GM12801 (cell line): ENCODE data around the gene CDK3.

ENCODE experiments used
- TF ChIP-seq, protein P1 (sequence below): IDR thresholded peaks from one replicate; pipeline ENCODE4 v1.5.1; 2011; ENCODE audit warnings: control low read depth; ENCODE audit not compliant: insufficient read length; ENCODE audit errors: extremely low read depth

CDK3 gene

DNA sequence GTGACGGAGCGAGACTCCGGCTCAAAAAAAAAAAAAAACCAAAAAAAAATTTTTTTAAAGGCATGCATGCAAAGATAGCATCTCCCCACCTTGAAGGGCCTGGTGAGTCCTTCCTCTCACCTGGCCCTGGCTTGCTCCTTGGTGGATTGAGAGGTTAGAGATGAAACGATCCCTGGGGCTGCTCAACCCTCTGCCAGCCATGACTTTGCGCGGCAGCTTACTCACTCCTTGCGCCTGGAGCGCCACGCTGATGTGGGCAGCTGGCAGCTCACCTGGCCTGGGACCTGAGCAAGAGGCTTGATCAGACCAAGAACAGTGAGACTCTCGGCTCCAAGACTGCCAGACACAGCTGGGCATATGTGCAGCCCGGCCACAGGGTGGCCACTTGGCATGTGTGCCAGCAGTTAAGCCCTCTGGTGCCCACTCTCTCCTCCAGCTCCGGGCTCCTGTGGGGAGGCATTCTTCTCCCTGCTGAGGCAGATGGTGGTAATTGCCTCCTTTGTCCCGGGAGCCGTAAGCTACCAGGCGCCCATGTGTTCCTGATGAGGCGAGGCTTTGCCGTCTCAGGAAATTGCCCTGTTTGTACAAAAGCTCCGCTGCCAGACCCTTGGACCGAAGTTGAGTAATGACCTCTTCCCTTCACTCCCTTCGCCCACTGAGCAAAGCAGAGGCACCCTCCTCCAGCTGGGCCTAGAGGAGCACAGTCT lies 31.6 kb downstream of the CDK3 start:
- TF ChIP-seq, protein P1, sequence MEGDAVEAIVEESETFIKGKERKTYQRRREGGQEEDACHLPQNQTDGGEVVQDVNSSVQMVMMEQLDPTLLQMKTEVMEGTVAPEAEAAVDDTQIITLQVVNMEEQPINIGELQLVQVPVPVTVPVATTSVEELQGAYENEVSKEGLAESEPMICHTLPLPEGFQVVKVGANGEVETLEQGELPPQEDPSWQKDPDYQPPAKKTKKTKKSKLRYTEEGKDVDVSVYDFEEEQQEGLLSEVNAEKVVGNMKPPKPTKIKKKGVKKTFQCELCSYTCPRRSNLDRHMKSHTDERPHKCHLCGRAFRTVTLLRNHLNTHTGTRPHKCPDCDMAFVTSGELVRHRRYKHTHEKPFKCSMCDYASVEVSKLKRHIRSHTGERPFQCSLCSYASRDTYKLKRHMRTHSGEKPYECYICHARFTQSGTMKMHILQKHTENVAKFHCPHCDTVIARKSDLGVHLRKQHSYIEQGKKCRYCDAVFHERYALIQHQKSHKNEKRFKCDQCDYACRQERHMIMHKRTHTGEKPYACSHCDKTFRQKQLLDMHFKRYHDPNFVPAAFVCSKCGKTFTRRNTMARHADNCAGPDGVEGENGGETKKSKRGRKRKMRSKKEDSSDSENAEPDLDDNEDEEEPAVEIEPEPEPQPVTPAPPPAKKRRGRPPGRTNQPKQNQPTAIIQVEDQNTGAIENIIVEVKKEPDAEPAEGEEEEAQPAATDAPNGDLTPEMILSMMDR: no peak

DNA sequence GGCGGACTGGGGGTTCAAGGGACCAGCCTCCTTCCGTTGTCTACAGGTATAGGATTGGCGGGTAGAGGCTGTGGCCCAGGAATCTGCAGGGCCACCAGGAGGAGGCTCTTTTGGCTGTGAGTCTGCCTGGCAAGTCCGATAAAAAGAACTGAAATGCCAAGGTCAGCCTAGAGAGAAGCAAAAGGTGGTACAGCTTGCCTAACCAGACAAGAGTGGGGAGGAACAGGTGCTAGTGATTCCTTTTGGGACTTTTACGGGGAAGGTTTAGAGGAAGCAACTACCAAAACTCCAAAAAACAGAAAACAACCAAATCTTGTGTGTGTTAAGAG lies 32.1 kb downstream of the CDK3 start:
- TF ChIP-seq, protein P1: no peak

DNA sequence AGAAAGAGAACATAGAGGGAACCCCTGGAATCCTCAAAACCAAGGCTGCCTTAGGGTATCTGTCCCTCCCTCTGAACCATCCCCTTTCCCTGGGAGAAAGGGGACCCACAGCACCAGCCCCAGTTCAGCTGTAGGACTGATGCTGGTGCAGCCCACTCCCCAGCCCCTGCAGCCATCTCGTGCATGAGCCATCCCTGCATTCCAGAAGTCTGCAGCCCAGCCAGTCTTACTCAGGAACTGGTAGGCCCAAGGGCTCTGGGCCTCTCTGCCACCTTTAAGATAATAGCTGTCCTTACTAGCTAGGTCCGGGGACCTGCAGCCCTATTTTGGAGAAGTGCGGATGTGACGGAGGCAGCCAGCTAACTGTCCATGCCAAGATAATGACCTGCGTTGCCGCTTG lies 32.5 kb downstream of the CDK3 start:
- TF ChIP-seq, protein P1: no peak

DNA sequence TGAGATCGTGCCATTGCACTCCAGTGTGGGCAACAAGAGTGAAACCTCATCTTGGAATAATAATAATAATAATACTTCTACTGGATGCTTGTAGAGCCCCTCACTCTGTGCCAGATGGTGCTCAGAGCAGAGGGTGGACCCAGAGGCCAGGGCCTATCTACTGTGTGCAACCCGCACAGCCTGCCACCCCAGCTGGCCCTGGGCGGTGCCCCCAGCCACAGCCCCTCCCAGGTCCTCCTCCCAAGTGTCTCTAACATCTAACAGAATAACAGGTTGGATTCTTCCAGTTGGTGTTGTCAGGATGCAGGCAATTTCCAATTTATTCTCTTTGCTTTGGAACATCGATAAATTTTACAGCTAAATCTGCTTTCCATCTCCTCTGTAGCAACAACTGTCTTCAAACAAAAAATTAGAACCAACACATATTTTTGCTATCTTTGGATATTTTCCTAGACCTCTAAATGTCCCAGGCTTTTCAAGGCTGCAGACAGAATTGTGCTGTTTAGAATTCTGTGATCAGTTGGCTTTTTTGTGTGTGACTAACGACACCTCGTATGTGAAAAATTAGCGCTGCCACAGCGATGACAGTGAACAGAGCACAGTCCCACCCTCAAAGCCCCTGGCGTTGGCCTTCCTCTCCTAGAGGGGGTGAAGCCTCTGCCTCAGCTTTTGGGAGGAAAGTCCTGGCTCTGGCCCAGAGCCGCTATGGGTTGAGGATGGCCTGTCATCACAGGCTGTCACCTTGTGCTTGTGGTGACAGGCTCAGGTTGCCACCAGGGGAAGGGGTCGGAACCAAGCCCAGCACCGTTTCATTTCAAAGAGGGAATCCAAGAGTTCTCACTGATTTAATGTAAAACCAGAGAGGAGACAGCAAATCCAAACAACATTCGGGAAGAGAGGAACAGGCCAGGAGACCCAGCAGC lies 34.0 kb downstream of the CDK3 start:
- TF ChIP-seq, protein P1: no peak

DNA sequence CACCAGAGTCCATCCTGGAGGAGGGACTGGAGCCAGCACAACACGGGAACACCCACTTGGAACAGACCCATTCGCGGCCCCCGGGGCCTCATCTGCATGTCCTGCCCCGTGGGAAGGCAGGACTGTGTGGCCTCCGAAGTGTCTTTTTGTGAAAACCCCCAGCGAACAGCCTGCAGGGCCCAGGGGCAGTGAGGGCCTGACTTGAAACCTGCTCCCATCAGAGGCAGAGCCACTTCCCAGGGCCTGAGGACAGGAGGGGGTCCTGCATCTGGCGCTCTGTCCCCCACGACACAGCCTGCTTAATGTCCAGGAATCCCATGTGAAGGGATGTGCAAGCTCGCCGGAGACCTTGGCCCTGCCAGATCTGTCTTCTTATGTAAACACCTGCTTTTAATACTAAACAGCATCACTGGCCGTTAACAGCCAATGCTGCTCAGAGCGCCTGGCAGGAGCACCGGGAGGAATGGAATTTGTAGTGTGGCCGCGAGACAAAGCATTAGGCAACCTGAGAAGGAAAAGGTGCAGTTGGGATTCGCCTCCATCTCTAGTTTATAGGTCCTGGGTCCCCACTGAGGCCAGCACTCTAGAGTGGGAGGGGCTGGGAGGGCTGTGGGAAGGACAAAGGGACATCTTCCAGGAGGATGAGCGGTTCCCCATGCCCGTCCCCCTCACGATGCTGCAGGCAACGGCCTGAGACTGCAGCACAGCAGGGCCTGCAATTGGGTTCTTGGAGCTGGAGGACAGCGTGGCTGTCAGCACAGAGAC lies 36.0 kb downstream of the CDK3 start:
- TF ChIP-seq, protein P1: no peak

DNA sequence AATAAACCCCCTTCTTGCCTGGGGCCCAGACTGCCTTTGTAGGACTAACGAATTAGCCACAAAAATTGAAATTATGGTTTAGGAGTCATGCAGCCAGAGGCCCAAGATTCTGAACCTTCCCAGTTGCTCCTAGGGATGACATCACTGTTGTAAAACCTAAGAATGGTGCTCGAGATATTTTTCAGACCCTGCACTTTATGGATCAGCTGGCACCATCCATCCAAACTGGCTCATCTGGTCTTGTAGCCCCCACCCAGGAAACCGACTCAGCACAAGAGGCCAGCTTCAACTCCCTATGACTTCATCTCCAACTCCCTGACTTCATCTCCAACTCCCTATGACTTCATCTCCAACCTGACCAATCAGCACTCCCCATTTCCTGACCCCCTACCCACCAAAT lies 37.4 kb downstream of the CDK3 start:
- TF ChIP-seq, protein P1: no peak

DNA sequence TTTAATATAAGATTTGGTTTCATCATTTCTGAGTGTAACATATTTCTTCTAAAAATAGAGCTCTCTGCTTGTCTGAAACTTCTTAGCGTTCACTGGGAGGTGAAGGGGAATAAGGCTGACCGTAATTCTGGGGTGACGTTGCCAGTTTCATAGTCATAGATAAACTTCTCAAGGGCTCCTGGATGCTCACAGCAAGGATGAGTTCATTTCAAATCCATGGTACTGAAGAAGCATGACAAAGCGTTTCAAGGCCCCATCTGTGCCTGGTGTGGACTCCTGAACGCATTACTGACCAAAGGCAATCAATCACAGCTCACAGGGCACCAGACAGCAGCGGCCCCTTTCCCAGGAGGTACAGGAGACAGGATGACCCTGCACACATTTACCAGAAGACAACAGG lies 38.5 kb downstream of the CDK3 start:
- TF ChIP-seq, protein P1: no peak
